Adrenal gland (tissue), 5 donors: Measurements from ENCODE around the gene GPC6.
"Not testable (repeated sequence)": the region's sequence is repeated elsewhere in the genome, so short reads cannot be mapped to it uniquely, and the experiment has no call there.

Experiments used
- CTCF ChIP-seq, 6 experiments: fragments of 450-650 bp in 4 of 6; fragments of 200-600 bp in 2 of 6; sonication (generic) in 1 of 6; IDR thresholded peaks; 1 replicate in 5 of 6; 2 replicates in 1 of 6; pipeline versions ENCODE4 v1.5.1 to v1.8.0; 2016 to 2021; ENCODE audit warnings: antibody characterized with exemption in 6 of 6, mild to moderate bottlenecking in 2 of 6, moderate library complexity in 1 of 6
- POLR2A ChIP-seq, 2 donors: fragments of 450-650 bp; IDR thresholded peaks; one replicate each; pipeline ENCODE4 v1.6.1; 2017; ENCODE audit warnings: antibody characterized with exemption in 2 of 2, mild to moderate bottlenecking in 2 of 2, moderate library complexity in 1 of 2
- donor health status: DM: no; HTN: no; CAD: no.

GRCh38 chr13:94209913-94210312 lies 983.3 kb downstream of the GPC6 start:
- not testable (repeated sequence) for TF ChIP-seq POLR2A, CTCF (IDR thresholded peaks at IDR 0.05)
